ENCODE measurements around the gene PCSK6.

- no peak for TF ChIP-seq EZH2 (IDR thresholded peaks at IDR 0.05; ENCODE audit: low read length, unreplicated experiment)
- TF ChIP-seq, protein P1, sequence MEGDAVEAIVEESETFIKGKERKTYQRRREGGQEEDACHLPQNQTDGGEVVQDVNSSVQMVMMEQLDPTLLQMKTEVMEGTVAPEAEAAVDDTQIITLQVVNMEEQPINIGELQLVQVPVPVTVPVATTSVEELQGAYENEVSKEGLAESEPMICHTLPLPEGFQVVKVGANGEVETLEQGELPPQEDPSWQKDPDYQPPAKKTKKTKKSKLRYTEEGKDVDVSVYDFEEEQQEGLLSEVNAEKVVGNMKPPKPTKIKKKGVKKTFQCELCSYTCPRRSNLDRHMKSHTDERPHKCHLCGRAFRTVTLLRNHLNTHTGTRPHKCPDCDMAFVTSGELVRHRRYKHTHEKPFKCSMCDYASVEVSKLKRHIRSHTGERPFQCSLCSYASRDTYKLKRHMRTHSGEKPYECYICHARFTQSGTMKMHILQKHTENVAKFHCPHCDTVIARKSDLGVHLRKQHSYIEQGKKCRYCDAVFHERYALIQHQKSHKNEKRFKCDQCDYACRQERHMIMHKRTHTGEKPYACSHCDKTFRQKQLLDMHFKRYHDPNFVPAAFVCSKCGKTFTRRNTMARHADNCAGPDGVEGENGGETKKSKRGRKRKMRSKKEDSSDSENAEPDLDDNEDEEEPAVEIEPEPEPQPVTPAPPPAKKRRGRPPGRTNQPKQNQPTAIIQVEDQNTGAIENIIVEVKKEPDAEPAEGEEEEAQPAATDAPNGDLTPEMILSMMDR (conservative IDR thresholded peaks at IDR 0.05; ENCODE audit: low read depth, low read length): no peak
Measured at GRCh38 chr15:101482526-101483371, 6.8 kb downstream of the PCSK6 start.

Data from PC-3 (cell line).